ENCODE results near the gene RYR3.

Gene RYR3

DNA sequence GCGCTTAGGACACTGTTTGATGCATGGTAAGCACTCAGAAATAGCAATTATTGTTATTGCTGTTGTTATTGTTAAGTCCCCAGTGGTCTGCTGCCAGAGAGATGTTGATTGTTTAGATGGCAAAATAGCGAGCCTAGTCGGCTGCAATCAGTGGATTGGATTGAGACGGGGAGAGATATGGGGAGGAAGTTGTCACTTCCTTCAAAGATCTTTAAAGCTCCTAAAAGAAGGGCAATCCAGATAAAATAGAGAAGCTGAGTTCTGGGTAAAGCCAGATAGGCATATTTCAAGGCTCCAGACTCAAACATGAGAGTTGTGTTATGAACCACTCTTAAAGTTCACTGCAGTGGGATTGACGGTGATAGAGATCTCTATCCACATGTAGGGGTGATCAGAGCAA lies 64.5 kb downstream of the RYR3 start:
- CTCF ChIA-PET, result no interaction called here
- POLR2A ChIA-PET, result no interaction called here
- Histone ChIP-seq H3K36me3 (ENCODE audit: control insufficient read depth in 2 of 2, insufficient read depth in 1 of 2, low read length in 2 of 2) (no peaks in the 10 kb centered on the region), H3K4me3 (ENCODE audit: low read depth, low read length) (no peak overlapping the region), H3K4me1 (ENCODE audit: control insufficient read depth, insufficient read depth, low read length) (no peaks in the 10 kb centered on the region), H3K9me3 (ENCODE audit: control insufficient read depth, insufficient read depth, low read depth, low read length) (no peaks in the 10 kb centered on the region), H3K27ac (ENCODE audit: extremely low read depth, low read depth, low read length) (no peak overlapping the region)
- TF ChIP-seq ZNF776 (tag by site-specific recombination; IDR thresholded peaks at IDR 0.05; ENCODE audit: borderline replicate concordance), result no peak
- TF ChIP-seq GLIS2 (tag by site-specific recombination; IDR thresholded peaks at IDR 0.05), result no peak
- TF ChIP-seq ZNF248 (tag by site-specific recombination; IDR thresholded peaks at IDR 0.05), result no peak
- TF ChIP-seq ZNF549 (tag by site-specific recombination; IDR thresholded peaks at IDR 0.05), result no peak
- TF ChIP-seq ZNF302 (tag by site-specific recombination; IDR thresholded peaks at IDR 0.05; ENCODE audit: low read depth), result no peak
- TF ChIP-seq, protein P1, sequence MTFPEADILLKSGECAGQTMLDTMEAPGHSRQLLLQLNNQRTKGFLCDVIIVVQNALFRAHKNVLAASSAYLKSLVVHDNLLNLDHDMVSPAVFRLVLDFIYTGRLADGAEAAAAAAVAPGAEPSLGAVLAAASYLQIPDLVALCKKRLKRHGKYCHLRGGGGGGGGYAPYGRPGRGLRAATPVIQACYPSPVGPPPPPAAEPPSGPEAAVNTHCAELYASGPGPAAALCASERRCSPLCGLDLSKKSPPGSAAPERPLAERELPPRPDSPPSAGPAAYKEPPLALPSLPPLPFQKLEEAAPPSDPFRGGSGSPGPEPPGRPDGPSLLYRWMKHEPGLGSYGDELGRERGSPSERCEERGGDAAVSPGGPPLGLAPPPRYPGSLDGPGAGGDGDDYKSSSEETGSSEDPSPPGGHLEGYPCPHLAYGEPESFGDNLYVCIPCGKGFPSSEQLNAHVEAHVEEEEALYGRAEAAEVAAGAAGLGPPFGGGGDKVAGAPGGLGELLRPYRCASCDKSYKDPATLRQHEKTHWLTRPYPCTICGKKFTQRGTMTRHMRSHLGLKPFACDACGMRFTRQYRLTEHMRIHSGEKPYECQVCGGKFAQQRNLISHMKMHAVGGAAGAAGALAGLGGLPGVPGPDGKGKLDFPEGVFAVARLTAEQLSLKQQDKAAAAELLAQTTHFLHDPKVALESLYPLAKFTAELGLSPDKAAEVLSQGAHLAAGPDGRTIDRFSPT (tag by site-specific recombination; IDR thresholded peaks at IDR 0.05), result no peak
- no peak for TF ChIP-seq ZNF548 (tag by site-specific recombination; IDR thresholded peaks at IDR 0.05)
- TF ChIP-seq ZNF544 (tag by site-specific recombination; IDR thresholded peaks at IDR 0.05), result no peak

GRCh38 chr15:33377204-33377603 lies 66.4 kb downstream of the RYR3 start:
- Histone ChIP-seq H3K9me3 (ENCODE audit: control insufficient read depth, insufficient read depth, low read depth, low read length) (no peaks in the 10 kb centered on the region), H3K4me1 (ENCODE audit: control insufficient read depth, insufficient read depth, low read length) (no peaks in the 10 kb centered on the region), H3K4me3 (ENCODE audit: low read depth, low read length) (no peak overlapping the region), H3K27ac (ENCODE audit: extremely low read depth, low read depth, low read length) (no peak overlapping the region), H3K36me3 (ENCODE audit: control insufficient read depth in 2 of 2, insufficient read depth in 1 of 2, low read length in 2 of 2) (no peaks in the 10 kb centered on the region)
- ChIA-PET POLR2A (no interaction called here), CTCF (interaction anchor here (0.7 kb wide), 1 partner anchor 49 kb away, joined by 3 read pairs; no protein-coding TSS in a partner anchor)
- TF ChIP-seq ZNF223 (tag by site-specific recombination; IDR thresholded peaks at IDR 0.05), result no peak
- no peak for TF ChIP-seq PRDM4 (tag by site-specific recombination; IDR thresholded peaks at IDR 0.05)
- TF ChIP-seq ZNF639 (tag by site-specific recombination; IDR thresholded peaks at IDR 0.05), result no peak
- no peak for TF ChIP-seq GLI4 (tag by site-specific recombination; IDR thresholded peaks at IDR 0.05)
- no peak for TF ChIP-seq EGR2 (tag by site-specific recombination; IDR thresholded peaks at IDR 0.05; ENCODE audit: low read depth)
- TF ChIP-seq GLIS2 (tag by site-specific recombination; IDR thresholded peaks at IDR 0.05), result no peak
- TF ChIP-seq ZNF704 (tag by site-specific recombination; IDR thresholded peaks at IDR 0.05), result no peak
- no peak for TF ChIP-seq ZNF837 (tag by site-specific recombination; IDR thresholded peaks at IDR 0.05)
- no peak for TF ChIP-seq ZNF24 (tag by site-specific recombination; IDR thresholded peaks at IDR 0.05)
- TF ChIP-seq, protein P2, sequence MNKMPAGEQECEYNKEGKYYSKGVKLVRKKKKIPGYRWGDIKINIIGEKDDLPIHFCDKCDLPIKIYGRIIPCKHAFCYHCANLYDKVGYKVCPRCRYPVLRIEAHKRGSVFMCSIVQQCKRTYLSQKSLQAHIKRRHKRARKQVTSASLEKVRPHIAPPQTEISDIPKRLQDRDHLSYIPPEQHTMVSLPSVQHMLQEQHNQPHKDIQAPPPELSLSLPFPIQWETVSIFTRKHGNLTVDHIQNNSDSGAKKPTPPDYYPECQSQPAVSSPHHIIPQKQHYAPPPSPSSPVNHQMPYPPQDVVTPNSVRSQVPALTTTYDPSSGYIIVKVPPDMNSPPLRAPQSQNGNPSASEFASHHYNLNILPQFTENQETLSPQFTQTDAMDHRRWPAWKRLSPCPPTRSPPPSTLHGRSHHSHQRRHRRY (tag by site-specific recombination; IDR thresholded peaks at IDR 0.05), result no peak
- no peak for TF ChIP-seq ZBTB1 (tag by site-specific recombination; IDR thresholded peaks at IDR 0.05)
- TF ChIP-seq TRIM28 (IDR thresholded peaks at IDR 0.05; ENCODE audit: borderline replicate concordance, low read length), result no peak

All from HEK293 (cell line).